Colonic mucosa (tissue), 4 donors: ENCODE results near the gene SEMA3D. TPM values are rescaled to one million over a fixed set of nuclear protein-coding genes. Genes with fewer than 3 reads are reported as not detected.

Experiments used
- DNase-seq: peaks from one replicate; pipeline ENCODE4 v3.0.0-alpha.2; 2020
- H3K27ac ChIP-seq: fragments of 200-600 bp; one replicate; pipeline ENCODE4 v1.8.0; 2021
- H3K27me3 ChIP-seq: fragments of 200-600 bp; one replicate; pipeline ENCODE4 v1.8.0; 2021
- H3K36me3 ChIP-seq: fragments of 200-600 bp; one replicate; pipeline ENCODE4 v1.8.0; 2021
- H3K4me1 ChIP-seq: fragments of 200-600 bp; one replicate; pipeline ENCODE4 v1.8.0; 2021; ENCODE audit warnings: mild to moderate bottlenecking
- H3K4me3 ChIP-seq: fragments of 200-600 bp; one replicate; pipeline ENCODE4 v1.8.0; 2021
- H3K9ac ChIP-seq, 2 donors: one replicate each; pipeline ENCODE4 v1.7.0; 2013; ENCODE audit warnings: control low read depth in 2 of 2, low read depth in 2 of 2, low read length in 2 of 2
- H3K9me3 ChIP-seq: fragments of 200-600 bp; one replicate; pipeline ENCODE4 v1.8.0; 2021
- intact Hi-C: fragments of 100-400 bp; cut with DNase I; formaldehyde crosslinking; loops from one replicate; pipeline ENCODE4 v1.14.1; 2022
- total RNA-seq, 2 donors: library from RNA; stranded (reverse); fragmentation: NEBNext Ultra II Directional in 1 of 2; extraction: Animal tissue kit (Norgen Biotek cat#: 25700) in 1 of 2; gene quantifications; one replicate each; pipeline ENCODE4 v1.2.1, GENCODE V29; 2021
- TF ChIP-seq, protein P1 (sequence below): fragments of 200-600 bp; IDR thresholded peaks from one replicate; pipeline ENCODE4 v1.8.0; 2022; ENCODE audit warnings: antibody characterized with exemption, mild to moderate bottlenecking
- donor health status: healthy.
- donor health status: DM: no; HTN: no; CAD: no.
- donor health status: DM: no; HTN: no; CAD: no.

Gene SEMA3D
- total RNA-seq, 2 donors from 2014 or later = 0.86 to 2.6 TPM

DNA sequence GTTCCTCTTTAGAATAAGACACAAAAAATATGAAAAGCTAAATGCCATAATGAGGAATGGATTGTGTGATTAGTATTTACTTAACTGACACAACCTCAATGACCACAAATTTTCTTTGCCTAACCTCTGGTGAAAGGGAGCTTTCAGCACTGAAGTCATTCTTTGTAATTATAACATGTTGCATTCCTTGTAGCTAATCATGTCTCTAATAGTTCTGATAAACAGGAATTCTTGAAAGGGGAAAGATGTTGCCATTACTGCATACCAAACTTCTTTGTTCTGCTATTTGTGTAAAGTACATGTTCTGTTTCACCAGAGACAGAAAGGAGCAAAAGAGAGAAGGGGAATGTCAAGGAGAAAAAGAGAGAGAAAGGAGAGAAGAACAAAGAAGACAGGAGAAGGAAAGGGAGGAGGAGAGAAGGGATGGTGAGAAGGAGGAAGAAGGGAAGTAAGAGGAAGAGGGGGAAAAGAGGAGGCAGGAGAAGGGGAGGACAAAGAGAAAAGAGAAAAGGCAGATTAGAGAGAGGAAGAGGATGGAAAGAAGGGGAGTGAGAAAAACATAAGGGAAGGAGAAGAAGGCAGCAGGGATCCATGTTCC, 120.9 kb downstream of the SEMA3D start:
- Histone ChIP-seq H3K4me1 (no peaks in the 10 kb centered on the region), H3K27me3 (no peaks in the 10 kb centered on the region), H3K27ac (no peak overlapping the region), H3K9ac (no peak overlapping the region), H3K36me3 (no peaks in the 10 kb centered on the region), H3K4me3 (no peak overlapping the region), H3K9me3 (no peaks in the 10 kb centered on the region)
- intact Hi-C loops = no loop called here
- DNase-seq = no peak
- TF ChIP-seq, protein P1, sequence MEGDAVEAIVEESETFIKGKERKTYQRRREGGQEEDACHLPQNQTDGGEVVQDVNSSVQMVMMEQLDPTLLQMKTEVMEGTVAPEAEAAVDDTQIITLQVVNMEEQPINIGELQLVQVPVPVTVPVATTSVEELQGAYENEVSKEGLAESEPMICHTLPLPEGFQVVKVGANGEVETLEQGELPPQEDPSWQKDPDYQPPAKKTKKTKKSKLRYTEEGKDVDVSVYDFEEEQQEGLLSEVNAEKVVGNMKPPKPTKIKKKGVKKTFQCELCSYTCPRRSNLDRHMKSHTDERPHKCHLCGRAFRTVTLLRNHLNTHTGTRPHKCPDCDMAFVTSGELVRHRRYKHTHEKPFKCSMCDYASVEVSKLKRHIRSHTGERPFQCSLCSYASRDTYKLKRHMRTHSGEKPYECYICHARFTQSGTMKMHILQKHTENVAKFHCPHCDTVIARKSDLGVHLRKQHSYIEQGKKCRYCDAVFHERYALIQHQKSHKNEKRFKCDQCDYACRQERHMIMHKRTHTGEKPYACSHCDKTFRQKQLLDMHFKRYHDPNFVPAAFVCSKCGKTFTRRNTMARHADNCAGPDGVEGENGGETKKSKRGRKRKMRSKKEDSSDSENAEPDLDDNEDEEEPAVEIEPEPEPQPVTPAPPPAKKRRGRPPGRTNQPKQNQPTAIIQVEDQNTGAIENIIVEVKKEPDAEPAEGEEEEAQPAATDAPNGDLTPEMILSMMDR = no peak

DNA sequence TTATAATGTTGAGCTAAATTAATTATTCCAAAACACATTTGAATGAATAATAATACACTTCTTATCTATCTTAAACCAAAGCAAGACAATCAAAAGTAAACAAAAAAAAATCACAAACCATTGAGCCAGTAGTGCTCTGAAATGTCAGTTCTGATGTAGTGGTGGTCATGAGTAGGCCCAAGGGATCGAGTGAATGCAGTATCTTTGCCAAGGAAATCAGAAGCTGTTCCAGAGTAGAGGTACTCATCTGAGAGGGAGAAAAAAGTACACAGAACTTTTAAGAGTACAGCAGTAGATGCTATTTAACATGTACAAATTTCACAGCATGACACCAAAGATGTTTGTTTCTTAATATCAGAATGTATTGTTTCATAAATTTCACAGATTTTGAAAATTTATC, 121.5 kb downstream of the SEMA3D start:
- no peak overlapping the region for H3K9ac ChIP-seq
- H3K4me1 ChIP-seq = no peaks in the 10 kb centered on the region
- H3K27ac ChIP-seq = no peak overlapping the region
- no peaks in the 10 kb centered on the region for H3K36me3 ChIP-seq
- TF ChIP-seq, protein P1 = no peak
- DNase-seq = no peak
- no peaks in the 10 kb centered on the region for H3K27me3 ChIP-seq
- no peak overlapping the region for H3K4me3 ChIP-seq
- intact Hi-C loops = no loop called here
- no peaks in the 10 kb centered on the region for H3K9me3 ChIP-seq

DNA sequence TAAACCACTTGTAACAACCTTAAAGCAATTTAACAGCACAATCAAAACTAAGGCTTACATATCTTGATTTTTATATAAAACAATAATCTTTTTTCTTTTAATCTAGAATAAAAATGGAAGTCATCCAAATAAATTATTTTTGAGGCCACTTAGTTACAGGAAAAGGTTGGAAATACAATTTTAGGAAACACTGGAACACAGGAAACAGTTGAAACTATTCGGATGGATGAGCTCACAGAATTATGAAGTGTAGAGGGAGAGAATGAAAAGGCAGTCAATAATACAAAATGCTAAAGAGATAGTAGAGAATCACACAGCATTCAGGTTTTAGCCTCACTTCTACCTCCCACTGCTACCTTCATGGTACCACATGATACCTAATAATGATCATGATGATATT, 124.2 kb downstream of the SEMA3D start:
- H3K4me1 ChIP-seq = no peaks in the 10 kb centered on the region
- no peak overlapping the region for H3K27ac ChIP-seq
- H3K4me3 ChIP-seq = no peak overlapping the region
- intact Hi-C loops = no loop called here
- no peaks in the 10 kb centered on the region for H3K27me3 ChIP-seq
- no peaks in the 10 kb centered on the region for H3K9me3 ChIP-seq
- TF ChIP-seq, protein P1 = no peak
- no peak for DNase-seq
- H3K9ac ChIP-seq = no peak overlapping the region
- no peaks in the 10 kb centered on the region for H3K36me3 ChIP-seq

DNA sequence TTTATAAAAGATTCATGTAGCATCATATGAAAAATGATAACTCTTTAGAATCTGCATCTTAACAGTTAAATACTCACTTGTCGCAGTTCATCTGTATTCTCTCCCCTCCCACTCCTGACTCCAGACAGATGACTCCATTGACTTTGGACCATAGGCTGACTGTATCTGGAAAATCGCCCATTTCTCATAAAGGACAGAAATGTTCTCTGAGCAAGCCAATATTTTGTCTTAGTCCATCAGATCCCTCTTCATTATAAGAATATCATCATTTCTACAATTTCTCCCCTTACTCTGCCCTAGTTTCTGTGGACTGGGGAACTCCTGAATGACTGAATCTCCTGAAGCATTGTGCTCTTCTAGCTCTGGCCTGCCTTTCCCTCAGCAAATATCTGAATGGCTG, 125.4 kb downstream of the SEMA3D start:
- H3K4me1 ChIP-seq = no peaks in the 10 kb centered on the region
- no peaks in the 10 kb centered on the region for H3K27me3 ChIP-seq
- H3K9me3 ChIP-seq = no peaks in the 10 kb centered on the region
- H3K27ac ChIP-seq = no peak overlapping the region
- intact Hi-C loops = no loop called here
- TF ChIP-seq, protein P1 = no peak
- H3K4me3 ChIP-seq = no peak overlapping the region
- DNase-seq = no peak
- no peaks in the 10 kb centered on the region for H3K36me3 ChIP-seq
- no peak overlapping the region for H3K9ac ChIP-seq

DNA sequence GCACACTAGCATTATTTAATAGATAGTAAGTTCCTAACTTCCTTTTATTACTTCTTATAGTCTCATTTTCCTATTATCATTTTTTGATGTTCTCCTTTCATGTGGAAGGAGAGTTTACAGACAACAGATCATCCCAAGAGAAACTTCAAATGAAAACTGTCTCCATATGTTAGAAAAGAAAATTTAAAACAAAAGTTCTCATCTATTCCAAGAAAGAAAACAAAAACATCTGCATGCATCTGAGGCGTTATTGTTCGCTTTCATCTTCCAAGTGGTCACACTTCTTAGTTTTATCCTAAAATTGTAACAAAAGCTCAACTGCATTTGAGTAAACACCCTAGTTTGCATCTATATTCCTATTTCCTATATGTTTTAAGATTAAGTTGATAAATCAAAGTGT, 126.2 kb downstream of the SEMA3D start:
- Histone ChIP-seq H3K36me3 (no peaks in the 10 kb centered on the region), H3K27me3 (no peaks in the 10 kb centered on the region), H3K9me3 (no peaks in the 10 kb centered on the region), H3K4me3 (no peak overlapping the region), H3K9ac (no peak overlapping the region), H3K27ac (no peak overlapping the region), H3K4me1 (no peaks in the 10 kb centered on the region)
- TF ChIP-seq, protein P1 = no peak
- DNase-seq = no peak
- intact Hi-C loops = no loop called here
